SHP77 treated with DMSO at 0.1 percent for 48 hours (cell line): ENCODE results near the gene TUBB4A.
"Not testable (repeated sequence)": the region's sequence is repeated elsewhere in the genome, so short reads cannot be mapped to it uniquely, and the experiment has no call there.

Experiments
- DNase-seq: peaks from one replicate; lab custom pipeline; 2025; lab: John Stamatoyannopoulos, UW

TUBB4A gene

GRCh38 chr19:6524311-6524710, 22.2 kb upstream of the TUBB4A start:
- DNase-seq = no peak

- DNase-seq = no peak
Measured at GRCh38 chr19:6522712-6523111, 20.6 kb upstream of the TUBB4A start.

DNA sequence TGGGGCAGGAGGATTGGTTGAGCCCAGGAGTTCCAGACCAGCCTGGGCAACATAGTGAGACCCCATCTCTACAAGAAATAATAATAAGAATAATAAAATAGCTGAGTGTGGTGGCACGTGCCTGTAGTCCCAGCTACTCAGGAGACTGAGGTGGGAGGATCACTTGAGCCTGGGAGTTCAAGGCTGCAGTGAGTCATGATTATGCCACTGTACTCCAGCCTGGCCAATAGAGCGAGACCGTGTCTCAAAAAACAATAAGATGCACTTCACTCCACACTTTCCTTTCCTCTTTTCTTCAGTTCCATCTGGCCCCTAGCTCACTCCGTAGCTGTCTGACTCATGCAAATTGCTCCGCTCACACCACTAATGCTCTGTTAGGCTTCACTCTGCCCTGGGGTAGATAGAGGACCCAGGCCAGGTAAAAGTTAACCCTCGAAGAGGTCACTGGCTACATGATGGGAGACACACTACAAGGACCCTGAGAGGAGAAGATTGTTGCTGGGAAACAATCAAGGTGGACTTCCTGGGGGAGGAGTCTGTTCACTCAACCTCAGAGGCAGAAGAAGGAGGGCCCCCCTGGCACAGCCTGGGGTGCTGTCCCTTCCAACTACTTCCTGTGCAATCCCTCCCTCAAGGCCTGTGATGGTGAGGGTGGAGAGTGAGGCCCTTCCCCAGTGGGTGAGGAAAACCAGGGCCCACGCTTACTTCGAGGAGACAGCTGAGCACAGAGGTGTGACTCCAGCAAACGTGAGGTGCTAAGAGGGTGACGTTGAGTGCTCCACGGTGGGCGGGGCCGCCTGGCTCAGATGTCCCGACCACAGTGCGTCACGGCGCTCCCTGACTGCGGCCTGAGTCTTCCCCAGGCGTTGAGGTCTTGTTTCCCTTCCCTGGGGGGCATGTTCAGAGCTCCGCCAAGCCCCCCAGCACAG, 19.9 kb upstream of the TUBB4A start:
- no peak for DNase-seq

DNA sequence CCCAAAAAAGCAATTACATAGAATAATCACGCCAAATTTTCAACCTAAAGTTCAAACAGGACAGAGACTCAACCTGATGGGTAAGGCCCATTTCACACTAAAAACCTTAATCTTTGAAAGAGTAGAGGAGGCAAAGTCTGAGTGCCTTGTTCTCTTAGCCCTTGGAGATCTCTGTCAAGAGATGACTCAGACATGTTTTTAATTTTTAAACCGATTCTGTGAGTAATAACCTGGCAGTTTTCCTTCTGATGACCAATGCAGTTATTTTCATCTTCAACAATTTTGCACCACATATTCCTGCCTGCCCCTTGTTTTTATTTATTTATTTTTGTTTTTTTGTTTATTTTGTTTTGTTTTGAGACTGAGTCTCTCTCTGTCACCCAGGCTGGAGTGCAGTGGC, 17.2 kb upstream of the TUBB4A start:
- DNase-seq = no peak

GRCh38 chr19:6518145-6518911, 16.2 kb upstream of the TUBB4A start:
- no peak for DNase-seq

- DNase-seq = peak; percentile 76
Measured at GRCh38 chr19:6516659-6517291, 14.7 kb upstream of the TUBB4A start.

- DNase-seq = peak; percentile 94
Measured at GRCh38 chr19:6516018-6516658, 14.0 kb upstream of the TUBB4A start.

DNA sequence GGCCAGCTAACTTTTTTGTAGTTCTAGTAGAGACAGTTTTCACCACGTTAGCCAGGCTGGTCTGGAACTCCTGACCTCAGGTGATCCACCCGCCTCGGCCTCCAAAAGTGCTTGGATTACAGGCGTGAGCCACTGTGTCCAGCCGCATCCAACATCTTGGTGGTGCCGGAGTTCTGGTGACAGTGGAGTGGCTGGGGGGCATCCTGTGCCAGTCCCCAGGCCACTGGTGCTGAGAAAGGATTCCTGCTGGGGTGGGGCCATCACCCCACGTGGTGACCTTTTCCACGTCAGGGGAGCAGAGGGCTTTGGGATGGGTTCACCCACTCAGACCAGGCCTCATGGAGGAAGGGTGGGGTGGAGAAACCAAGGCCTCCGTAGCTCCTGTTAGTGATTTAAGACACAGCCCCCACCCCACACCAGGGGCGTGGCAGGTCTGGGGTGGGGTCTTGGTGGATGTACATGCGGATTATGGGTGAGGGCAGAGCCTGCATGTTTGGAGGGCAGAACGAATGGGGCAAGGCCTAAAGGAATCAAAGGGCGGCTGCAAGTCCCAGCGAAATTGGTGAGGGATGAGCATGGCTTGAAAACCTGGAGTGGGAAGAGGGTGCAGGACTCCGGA, 12.9 kb upstream of the TUBB4A start:
- DNase-seq = no peak

DNA sequence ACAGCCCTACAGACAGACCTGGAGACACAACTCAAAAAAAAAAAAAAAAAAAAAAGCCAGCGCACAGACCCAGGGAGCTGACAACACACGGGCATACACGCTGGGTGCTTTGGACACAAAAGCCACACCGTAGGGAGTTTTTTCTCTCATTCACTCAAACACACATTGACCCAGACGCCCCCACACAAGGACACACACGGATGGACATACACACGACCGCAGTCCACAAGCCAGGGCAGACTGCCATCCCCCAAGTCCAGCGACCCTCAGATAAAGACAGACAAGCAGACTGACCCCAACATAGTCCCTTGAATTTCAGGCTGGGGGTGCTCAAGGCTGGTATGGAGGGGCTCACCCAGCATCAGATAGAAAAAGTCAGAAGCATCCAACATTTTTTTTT, 12.0 kb upstream of the TUBB4A start:
- no peak for DNase-seq

- DNase-seq = no peak
Measured at GRCh38 chr19:6510618-6511017, 8.5 kb upstream of the TUBB4A start.

- no peak for DNase-seq
Measured at GRCh38 chr19:6509118-6509971, 7.2 kb upstream of the TUBB4A start.

DNA sequence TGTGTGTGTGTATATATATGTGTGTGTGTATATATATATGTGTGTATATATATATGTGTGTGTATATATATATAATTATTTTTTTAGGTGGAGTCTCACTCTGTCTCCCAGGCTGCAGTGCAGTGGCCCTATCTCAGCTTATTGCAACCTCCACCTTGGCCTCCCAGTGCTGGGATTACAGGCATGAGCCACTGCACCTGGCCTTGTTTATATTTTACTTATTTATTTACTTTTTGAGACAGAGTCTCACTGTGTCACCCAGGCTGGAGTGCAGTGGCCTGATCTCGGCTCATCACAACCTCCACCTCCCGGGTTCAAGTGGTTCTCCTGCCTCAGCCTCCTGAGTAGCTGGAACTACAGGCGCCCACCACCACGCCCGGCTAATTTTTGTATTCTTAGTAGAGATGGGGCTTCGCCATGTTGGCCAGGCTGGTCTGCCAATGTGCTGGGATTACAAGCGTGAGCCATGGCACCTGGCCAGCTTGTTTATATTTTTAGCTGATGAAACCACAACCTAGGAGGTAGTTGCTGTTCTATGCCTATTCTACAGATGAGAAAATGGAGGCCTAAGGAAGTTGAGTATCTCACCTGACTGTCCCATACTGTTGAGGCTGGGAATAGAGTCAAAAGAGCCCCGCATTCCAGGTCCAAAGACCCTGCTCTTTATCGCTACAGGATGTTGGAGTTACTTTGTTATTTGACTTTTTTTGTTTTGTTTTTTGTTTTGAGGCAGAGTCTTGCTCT, 6.1 kb upstream of the TUBB4A start:
- not testable (repeated sequence) for DNase-seq

DNA sequence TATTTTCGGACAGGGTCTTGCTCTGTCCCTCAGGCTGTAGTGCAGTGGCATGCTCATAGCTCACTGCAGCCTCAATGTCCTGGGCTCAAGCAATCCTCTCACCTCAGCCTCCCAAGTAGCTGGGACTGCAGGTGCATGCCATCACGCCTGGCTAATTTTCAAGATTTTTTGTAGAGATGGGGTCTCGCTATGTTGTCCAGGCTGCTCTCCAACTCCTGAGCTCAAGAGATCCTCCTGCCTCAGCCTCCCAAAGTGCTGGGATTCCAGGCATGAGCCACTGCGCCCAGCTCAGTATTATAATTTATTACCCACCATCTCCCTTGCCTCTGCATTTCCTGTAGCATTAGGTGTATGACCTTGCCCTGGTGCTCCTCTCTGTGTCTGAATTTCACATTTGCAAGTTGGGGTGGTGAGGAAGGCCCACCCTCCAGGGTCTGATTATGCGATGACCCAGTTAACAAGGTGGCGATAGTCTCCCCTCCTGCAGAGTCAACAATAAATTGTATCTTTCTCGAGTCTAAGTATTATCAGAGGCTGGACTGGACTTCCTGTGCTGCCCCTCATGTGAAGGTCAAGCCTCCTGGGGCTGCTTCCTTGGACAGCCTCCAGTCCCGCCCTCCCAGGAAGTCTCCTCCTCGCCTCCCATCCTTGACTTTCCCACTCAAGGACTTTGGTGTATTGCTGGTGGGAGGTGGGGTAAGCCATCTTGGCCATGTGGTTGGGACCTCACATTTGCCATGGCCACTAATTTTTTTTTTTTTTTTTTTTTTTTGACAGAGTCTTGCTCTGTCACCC, 1.5 kb upstream of the TUBB4A start:
- no peak for DNase-seq

GRCh38 chr19:6500837-6501739, 1.0 kb downstream of the TUBB4A start:
- no peak for DNase-seq

GRCh38 chr19:6499052-6499790, 2.9 kb downstream of the TUBB4A start:
- DNase-seq = no peak

DNA sequence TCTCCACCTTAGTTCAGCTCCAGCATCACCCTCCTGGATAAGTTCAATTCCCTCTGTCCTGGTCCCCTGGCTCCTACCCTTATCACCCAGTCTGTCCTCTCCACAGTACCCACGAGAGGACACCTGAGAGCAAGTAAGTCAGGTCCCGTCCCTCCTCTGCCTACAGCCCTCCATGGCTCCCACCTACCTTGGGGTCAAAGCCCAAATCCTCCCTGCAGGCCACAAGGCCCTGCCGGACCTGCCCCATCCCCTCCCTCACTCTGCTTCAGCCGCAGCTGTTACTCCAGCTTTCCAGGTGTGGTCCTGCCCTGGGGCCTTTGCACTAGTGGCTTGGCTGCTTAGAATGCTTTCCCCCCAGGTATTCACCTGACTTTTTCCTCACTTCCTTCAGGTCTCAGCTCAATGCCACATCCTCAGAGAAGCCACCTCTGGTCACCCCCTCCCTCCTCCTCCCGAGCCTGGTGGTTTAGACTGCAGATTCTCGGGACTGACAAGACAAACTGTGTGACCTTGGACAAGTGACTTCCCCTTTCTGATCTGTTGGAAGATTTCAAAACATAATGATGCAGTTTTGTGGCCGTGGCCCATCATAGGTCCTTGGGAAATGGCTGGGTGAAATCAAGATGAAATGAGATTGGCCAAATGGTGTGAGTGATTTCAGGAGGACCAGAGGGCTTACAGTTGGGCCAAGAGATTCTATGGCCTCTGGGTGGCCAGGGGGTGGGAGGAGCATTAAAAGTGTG, 3.6 kb downstream of the TUBB4A start:
- no peak for DNase-seq

- DNase-seq = no peak
Measured at GRCh38 chr19:6495947-6496346, 6.2 kb downstream of the TUBB4A start.
